Measurements from ENCODE around the gene MAGEA9B.
"Not testable (repeated sequence)": the region's sequence is repeated elsewhere in the genome, so short reads cannot be mapped to it uniquely, and the experiment has no call there.

Gene MAGEA9B

DNA sequence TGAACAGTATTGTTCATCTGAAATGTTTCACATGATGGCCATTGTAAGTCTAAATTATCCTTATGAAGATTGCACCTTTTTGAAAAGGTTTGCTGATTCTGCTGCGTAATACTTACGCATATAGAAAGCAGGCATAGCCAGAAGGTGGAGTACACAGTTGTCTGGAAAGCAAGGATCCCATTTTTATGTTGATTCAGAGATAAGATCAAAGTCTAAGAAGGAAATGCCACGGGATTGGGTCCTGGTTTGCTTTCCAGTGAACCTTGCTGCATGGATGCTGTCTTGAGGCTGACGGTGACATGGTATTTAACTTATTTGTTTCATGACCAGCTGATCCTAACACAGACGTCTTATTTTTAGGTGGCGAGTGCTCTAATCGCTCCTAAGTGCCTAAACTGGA is 15.5 kb downstream of the MAGEA9B start:
- no peak overlapping the region for H3K27ac Mint-ChIP-seq
- no peak overlapping the region for H3K4me3 Mint-ChIP-seq
- no peaks in the 10 kb centered on the region for H3K4me1 Mint-ChIP-seq
- TF ChIP-seq, protein P1, sequence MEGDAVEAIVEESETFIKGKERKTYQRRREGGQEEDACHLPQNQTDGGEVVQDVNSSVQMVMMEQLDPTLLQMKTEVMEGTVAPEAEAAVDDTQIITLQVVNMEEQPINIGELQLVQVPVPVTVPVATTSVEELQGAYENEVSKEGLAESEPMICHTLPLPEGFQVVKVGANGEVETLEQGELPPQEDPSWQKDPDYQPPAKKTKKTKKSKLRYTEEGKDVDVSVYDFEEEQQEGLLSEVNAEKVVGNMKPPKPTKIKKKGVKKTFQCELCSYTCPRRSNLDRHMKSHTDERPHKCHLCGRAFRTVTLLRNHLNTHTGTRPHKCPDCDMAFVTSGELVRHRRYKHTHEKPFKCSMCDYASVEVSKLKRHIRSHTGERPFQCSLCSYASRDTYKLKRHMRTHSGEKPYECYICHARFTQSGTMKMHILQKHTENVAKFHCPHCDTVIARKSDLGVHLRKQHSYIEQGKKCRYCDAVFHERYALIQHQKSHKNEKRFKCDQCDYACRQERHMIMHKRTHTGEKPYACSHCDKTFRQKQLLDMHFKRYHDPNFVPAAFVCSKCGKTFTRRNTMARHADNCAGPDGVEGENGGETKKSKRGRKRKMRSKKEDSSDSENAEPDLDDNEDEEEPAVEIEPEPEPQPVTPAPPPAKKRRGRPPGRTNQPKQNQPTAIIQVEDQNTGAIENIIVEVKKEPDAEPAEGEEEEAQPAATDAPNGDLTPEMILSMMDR (IDR thresholded peaks at IDR 0.05; ENCODE audit: unreplicated experiment in 3 of 3) = no peak
- H3K9me3 Mint-ChIP-seq = peaks cover 6% of the 10 kb centered on the region
- no peaks in the 10 kb centered on the region for H3K36me3 Mint-ChIP-seq (ENCODE audit: low read depth)
- no peaks in the 10 kb centered on the region for H3K27me3 Mint-ChIP-seq (ENCODE audit: low read depth)

DNA sequence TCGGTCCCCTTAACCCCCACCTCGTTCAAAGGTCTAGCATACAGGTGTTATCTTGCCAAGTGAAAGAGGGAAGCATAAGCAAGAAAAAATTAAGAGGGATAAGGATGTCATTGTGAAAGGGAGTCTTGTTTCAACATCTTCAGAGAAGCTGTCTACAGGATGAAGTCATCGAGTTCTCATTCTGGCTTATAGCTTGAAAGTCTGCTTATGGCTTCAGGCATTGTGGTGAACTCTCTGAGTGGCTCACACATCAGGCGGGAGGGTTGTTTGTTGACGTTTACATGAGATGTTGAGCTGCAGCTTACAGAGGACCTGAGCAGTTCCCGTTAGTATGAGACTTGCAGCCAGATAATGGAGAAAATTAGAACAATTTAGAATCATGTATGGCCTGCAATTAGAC is 16.6 kb downstream of the MAGEA9B start:
- Mint-ChIP-seq H3K9me3 (peaks cover 6% of the 10 kb centered on the region), H3K4me1 (no peaks in the 10 kb centered on the region), H3K36me3 (ENCODE audit: low read depth) (no peaks in the 10 kb centered on the region), H3K27me3 (ENCODE audit: low read depth) (no peaks in the 10 kb centered on the region), H3K4me3 (no peak overlapping the region), H3K27ac (no peak overlapping the region)
- TF ChIP-seq, protein P1 (IDR thresholded peaks at IDR 0.05; ENCODE audit: unreplicated experiment in 3 of 3) = no peak

DNA sequence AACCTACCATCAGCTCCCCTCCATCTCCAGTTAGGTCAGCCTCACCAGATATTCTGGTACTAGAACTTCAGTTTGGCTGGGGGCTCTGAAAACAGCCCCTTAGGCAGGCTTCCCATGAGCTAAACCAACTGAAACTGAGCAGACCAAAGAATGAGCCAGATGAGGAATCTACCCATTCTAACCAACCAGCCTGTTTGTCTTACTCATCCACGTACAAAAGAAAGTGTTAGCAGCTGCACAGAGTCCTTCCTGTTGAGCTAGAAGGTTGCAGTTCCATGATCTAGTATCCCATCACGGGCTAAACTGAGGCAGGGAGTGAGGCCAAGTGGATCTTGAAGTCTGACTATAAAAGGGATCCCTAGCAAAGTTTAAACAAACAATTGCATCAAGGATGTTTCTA is 17.5 kb downstream of the MAGEA9B start:
- Mint-ChIP-seq H3K9me3 (peaks cover 9% of the 10 kb centered on the region), H3K27me3 (ENCODE audit: low read depth) (no peaks in the 10 kb centered on the region), H3K36me3 (ENCODE audit: low read depth) (no peaks in the 10 kb centered on the region), H3K4me1 (no peaks in the 10 kb centered on the region), H3K27ac (no peak overlapping the region), H3K4me3 (no peak overlapping the region)
- TF ChIP-seq, protein P1 (IDR thresholded peaks at IDR 0.05; ENCODE audit: unreplicated experiment in 3 of 3) = no peak

DNA sequence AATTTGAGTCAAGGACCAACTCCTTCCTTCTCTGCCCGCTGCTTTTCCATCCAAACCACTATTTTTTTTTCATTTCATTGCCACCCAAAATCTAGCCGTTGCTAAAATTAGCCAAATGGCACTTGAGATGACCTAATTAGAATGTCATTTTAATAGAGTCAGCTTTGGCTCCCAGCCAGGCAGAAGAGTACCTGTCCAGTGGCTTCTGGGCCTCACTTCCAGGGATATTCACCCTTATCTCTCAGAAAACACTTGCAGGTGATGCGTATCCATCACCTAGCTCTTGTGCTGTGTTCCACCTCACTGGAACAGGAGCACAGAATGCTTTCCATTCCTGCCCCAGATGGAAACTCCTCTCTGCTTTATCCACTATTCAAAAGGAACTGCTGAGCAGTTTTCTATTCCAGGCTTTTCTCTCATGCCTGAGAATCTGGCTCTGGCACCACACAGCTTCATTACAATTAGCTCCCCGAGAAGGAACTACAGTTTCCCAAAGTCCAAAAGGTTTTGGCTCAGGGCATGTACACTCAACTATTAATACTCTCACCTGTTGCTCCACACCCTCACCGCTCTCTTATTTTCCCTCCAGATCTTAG is 18.5 kb downstream of the MAGEA9B start:
- Mint-ChIP-seq H3K9me3 (peaks cover 12% of the 10 kb centered on the region), H3K36me3 (ENCODE audit: low read depth) (no peaks in the 10 kb centered on the region)
- TF ChIP-seq, protein P1 (IDR thresholded peaks at IDR 0.05; ENCODE audit: unreplicated experiment in 3 of 3) = no peak

DNA sequence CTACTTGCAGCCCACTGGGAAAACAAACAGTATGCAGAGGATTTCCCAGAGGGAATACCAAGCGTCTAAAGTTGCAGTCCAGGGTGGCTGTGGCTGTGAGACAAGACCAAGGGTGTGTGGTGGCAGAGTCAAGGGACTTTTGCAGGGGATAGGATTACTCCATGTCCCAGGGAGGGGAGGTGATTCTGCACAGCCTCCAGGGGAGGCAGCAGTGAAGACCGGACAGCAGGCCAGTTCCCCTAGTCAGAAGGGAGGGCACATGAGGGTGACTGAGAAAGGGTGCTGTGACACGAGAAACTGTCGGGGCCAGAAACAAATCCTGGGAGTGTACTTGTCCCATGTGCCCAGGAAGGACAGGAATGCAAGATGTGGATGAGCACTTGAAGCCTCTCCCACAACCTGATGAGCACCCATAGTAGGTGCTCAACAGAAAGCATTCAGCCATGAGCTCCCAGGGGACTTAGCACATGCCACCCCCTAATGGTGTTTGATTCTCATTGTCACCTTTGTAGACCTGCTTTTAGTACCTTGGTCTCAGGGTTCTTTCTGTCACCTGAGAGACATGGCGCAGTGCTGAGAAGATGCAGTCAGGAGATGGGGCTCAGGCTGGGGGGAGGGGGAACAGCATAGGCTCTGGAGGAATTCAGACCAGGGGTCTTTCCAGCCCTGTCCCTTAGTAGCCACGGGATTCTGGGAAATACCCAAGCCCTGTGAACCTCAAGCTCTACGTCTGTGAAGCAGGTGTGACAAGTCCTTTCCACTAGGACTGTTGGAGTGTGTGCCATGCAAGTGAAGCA is 19.4 kb downstream of the MAGEA9B start:
- no peak overlapping the region for H3K4me3 Mint-ChIP-seq
- TF ChIP-seq, protein P1 (IDR thresholded peaks at IDR 0.05; ENCODE audit: unreplicated experiment in 3 of 3) = no peak
- peaks cover 14% of the 10 kb centered on the region for H3K9me3 Mint-ChIP-seq
- no peaks in the 10 kb centered on the region for H3K36me3 Mint-ChIP-seq (ENCODE audit: low read depth)
- H3K27ac Mint-ChIP-seq = no peak overlapping the region
- no peaks in the 10 kb centered on the region for H3K27me3 Mint-ChIP-seq (ENCODE audit: low read depth)
- no peaks in the 10 kb centered on the region for H3K4me1 Mint-ChIP-seq

More for the DNA sequence above, 18.5 kb downstream of the MAGEA9B start:
- Mint-ChIP-seq H3K27me3 (ENCODE audit: low read depth) (no peaks in the 10 kb centered on the region), H3K4me3 (no peak overlapping the region), H3K4me1 (no peaks in the 10 kb centered on the region), H3K27ac (no peak overlapping the region)

DNA sequence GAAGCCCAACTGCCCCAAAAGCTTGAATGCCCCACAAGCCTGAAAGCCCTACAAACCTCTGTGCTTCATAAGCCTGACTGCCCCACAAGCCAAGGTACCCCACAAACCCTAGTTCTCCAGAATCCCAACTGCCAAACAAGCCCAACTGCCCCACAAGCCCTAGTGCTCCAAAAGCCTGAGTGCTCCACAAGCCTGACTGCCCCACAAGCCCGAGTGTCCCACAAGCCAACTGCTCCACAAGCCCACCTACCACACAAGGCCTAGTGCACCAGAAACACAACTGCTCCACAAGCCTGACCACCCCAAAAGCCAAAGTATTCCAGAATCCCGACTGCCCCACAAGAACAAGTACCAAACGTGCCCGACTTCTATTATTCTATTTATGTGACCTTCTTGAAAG is 23.9 kb downstream of the MAGEA9B start:
- Mint-ChIP-seq H3K27ac (no peak overlapping the region), H3K36me3 (ENCODE audit: low read depth) (no peaks in the 10 kb centered on the region), H3K4me3 (no peak overlapping the region), H3K27me3 (ENCODE audit: low read depth) (no peaks in the 10 kb centered on the region), H3K9me3 (peaks cover 12% of the 10 kb centered on the region), H3K4me1 (no peaks in the 10 kb centered on the region)
- TF ChIP-seq, protein P1 (IDR thresholded peaks at IDR 0.05; ENCODE audit: unreplicated experiment in 3 of 3) = no peak

DNA sequence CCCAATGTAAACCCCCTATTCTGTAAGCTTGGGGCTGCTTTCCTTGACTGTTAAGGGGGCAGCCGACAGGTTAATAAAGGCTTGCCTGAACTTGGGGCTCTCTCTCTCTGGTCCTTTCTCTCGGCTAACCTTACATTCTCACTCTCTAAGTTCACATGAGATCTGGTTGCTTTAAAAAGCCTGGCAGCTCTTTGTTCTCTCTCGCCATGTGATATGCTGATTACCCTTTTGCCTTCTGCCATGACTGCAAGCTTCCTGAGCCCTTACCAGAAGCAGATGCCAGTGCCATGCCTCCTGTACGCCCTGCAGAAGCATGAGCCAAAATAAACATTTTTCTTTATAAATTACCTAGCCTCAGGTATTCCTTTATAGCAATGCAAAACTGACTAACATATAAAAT is 32.0 kb downstream of the MAGEA9B start:
- not testable (repeated sequence) for H3K4me3 Mint-ChIP-seq

DNA sequence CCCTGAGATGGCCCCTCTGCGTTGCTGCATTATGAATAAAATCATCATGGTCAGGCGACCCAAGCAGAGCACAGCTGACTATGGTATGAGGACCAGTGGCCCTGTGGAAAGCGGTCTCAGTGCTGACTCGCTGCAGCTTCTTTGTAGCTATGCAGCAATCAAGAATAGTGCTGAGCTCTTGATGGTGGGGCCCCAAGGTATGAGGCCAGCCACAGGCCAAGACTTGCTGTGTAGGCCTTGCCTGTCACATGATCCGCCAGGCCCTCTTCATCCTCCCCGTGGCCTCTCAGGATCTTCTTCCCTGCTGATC is 35.4 kb downstream of the MAGEA9B start:
- not testable (repeated sequence) for H3K4me3 Mint-ChIP-seq

More for the DNA sequence above, 32.0 kb downstream of the MAGEA9B start:
- not testable (repeated sequence) for H3K27ac Mint-ChIP-seq; H3K36me3 Mint-ChIP-seq (ENCODE audit: low read depth); H3K4me1 Mint-ChIP-seq; H3K27me3 Mint-ChIP-seq (ENCODE audit: low read depth); H3K9me3 Mint-ChIP-seq

More for the DNA sequence above, 35.4 kb downstream of the MAGEA9B start:
- not testable (repeated sequence) for H3K4me1 Mint-ChIP-seq; H3K36me3 Mint-ChIP-seq (ENCODE audit: low read depth); H3K27ac Mint-ChIP-seq; H3K9me3 Mint-ChIP-seq; H3K27me3 Mint-ChIP-seq (ENCODE audit: low read depth)

Data from nephron (organoid).